ENCODE results near the gene THSD7B.

The THSD7B gene

GRCh38 chr2:136891100-136891499, 125.8 kb downstream of the THSD7B start:
- H3K4me3 ChIP-seq (ENCODE audit: low read depth, low read length), result no peak overlapping the region
- TF ChIP-seq CTCF (IDR thresholded peaks at IDR 0.05; ENCODE audit: control insufficient read depth, extremely low read depth, insufficient read depth), result no peak
- no peak for DNase-seq (ENCODE audit: low read depth)

- H3K4me3 ChIP-seq (ENCODE audit: low read depth, low read length), result no peak overlapping the region
- TF ChIP-seq CTCF (IDR thresholded peaks at IDR 0.05; ENCODE audit: control insufficient read depth, extremely low read depth, insufficient read depth), result no peak
- no peak for DNase-seq (ENCODE audit: low read depth)
Measured at GRCh38 chr2:136894007-136894634, 128.8 kb downstream of the THSD7B start.

GRCh38 chr2:136901732-136902131, 136.4 kb downstream of the THSD7B start:
- no peak for TF ChIP-seq CTCF (IDR thresholded peaks at IDR 0.05; ENCODE audit: control insufficient read depth, extremely low read depth, insufficient read depth)
- H3K4me3 ChIP-seq (ENCODE audit: low read depth, low read length), result no peak overlapping the region
- DNase-seq (ENCODE audit: low read depth), result no peak

- H3K4me3 ChIP-seq (ENCODE audit: low read depth, low read length), result no peak overlapping the region
- no peak for TF ChIP-seq CTCF (IDR thresholded peaks at IDR 0.05; ENCODE audit: control insufficient read depth, extremely low read depth, insufficient read depth)
- DNase-seq (ENCODE audit: low read depth), result no peak
Measured at GRCh38 chr2:136905779-136906178, 140.4 kb downstream of the THSD7B start.

- no peak for TF ChIP-seq CTCF (IDR thresholded peaks at IDR 0.05; ENCODE audit: control insufficient read depth, extremely low read depth, insufficient read depth)
- no peak for DNase-seq (ENCODE audit: low read depth)
- H3K4me3 ChIP-seq (ENCODE audit: low read depth, low read length), result no peak overlapping the region
Measured at GRCh38 chr2:136909777-136910176, 144.4 kb downstream of the THSD7B start.

GRCh38 chr2:136916131-136916530, 150.8 kb downstream of the THSD7B start:
- no peak for TF ChIP-seq CTCF (IDR thresholded peaks at IDR 0.05; ENCODE audit: control insufficient read depth, extremely low read depth, insufficient read depth)

GRCh38 chr2:136917411-136917881, 152.1 kb downstream of the THSD7B start:
- H3K4me3 ChIP-seq (ENCODE audit: low read depth, low read length), result no peak overlapping the region
- DNase-seq (ENCODE audit: low read depth), result no peak
- no peak for TF ChIP-seq CTCF (IDR thresholded peaks at IDR 0.05; ENCODE audit: control insufficient read depth, extremely low read depth, insufficient read depth)

More at GRCh38 chr2:136916131-136916530, 150.8 kb downstream of the THSD7B start:
- H3K4me3 ChIP-seq (ENCODE audit: low read depth, low read length), result no peak overlapping the region
- no peak for DNase-seq (ENCODE audit: low read depth)

Measured in LNCaP clone FGC (cell line).